HepG2 (cell line): ENCODE data around the gene PTGDS. TPM values are rescaled to one million over a fixed set of nuclear protein-coding genes. Genes with fewer than 3 reads are reported as not detected.
A peak's percentile ranks its signal among the peaks of the same experiment; 100 is the strongest.

Experiments
- DDIT3 ChIP-seq: sonication (generic); formaldehyde crosslinking; IDR thresholded peaks from 2 replicates; pipeline ENCODE4 v1.4.0; 2020; ENCODE audit warnings: mild to moderate bottlenecking, missing genetic modification reagents
- FOXK1 ChIP-seq: sonication (generic); formaldehyde crosslinking; IDR thresholded peaks from 2 replicates; pipeline ENCODE4 v1.4.0; 2020; ENCODE audit warnings: low read depth, missing genetic modification reagents, borderline replicate concordance
- IKZF1 ChIP-seq: fragments of 450-650 bp; IDR thresholded peaks from 2 replicates; pipeline ENCODE4 v1.7.1; 2016
- KIAA2018 ChIP-seq: sonication (generic); formaldehyde crosslinking; IDR thresholded peaks from 2 replicates; pipeline ENCODE4 v1.5.0; 2020; ENCODE audit warnings: mild to moderate bottlenecking, missing genetic modification reagents, borderline replicate concordance
- KLF6 ChIP-seq: IDR thresholded peaks from 2 replicates; pipeline ENCODE4 v1.8.0; 2016; ENCODE audit warnings: missing biosample characterization, missing genetic modification reagents
- MEIS1 ChIP-seq: sonication (generic); formaldehyde crosslinking; IDR thresholded peaks from 2 replicates; pipeline ENCODE4 v1.9.0; 2021; ENCODE audit warnings: mild to moderate bottlenecking, missing genetic modification reagents, moderate library complexity, borderline replicate concordance
- PHF20 ChIP-seq: sonication (generic); formaldehyde crosslinking; IDR thresholded peaks from 2 replicates; pipeline ENCODE4 v1.5.0; 2020; ENCODE audit warnings: mild to moderate bottlenecking, missing genetic modification reagents
- RNF219 ChIP-seq: sonication (generic); formaldehyde crosslinking; IDR thresholded peaks from 2 replicates; pipeline ENCODE4 v1.5.0; 2020; ENCODE audit warnings: mild to moderate bottlenecking, missing genetic modification reagents
- TEF ChIP-seq: sonication (generic); formaldehyde crosslinking; IDR thresholded peaks from 2 replicates; pipeline ENCODE4 v1.5.0; 2020; ENCODE audit warnings: missing genetic modification reagents
- ZNF383 ChIP-seq: sonication (generic); formaldehyde crosslinking; IDR thresholded peaks from 2 replicates; pipeline ENCODE4 v1.4.0; 2020; ENCODE audit warnings: missing genetic modification reagents, mild to moderate bottlenecking, borderline replicate concordance
- ZNF562 ChIP-seq: sonication (generic); formaldehyde crosslinking; IDR thresholded peaks from 2 replicates; pipeline ENCODE4 v1.8.0; 2022; ENCODE audit warnings: missing genetic modification reagents, borderline replicate concordance
- ZNF589 ChIP-seq: sonication (generic); formaldehyde crosslinking; conservative IDR thresholded peaks from 2 replicates; pipeline ENCODE4 v1.8.0; 2022; ENCODE audit warnings: mild to moderate bottlenecking, moderate library complexity, missing genetic modification reagents
- ZNF749 ChIP-seq: sonication (generic); formaldehyde crosslinking; IDR thresholded peaks from 2 replicates; pipeline ENCODE4 v1.8.0; 2022; ENCODE audit warnings: mild to moderate bottlenecking, missing genetic modification reagents, moderate library complexity, borderline replicate concordance
- ZSCAN29 ChIP-seq: sonication (generic); formaldehyde crosslinking; conservative IDR thresholded peaks from 2 replicates; pipeline ENCODE4 v1.4.0; 2020; ENCODE audit warnings: mild to moderate bottlenecking, missing genetic modification reagents
- ZUFSP ChIP-seq: sonication (generic); formaldehyde crosslinking; IDR thresholded peaks from 2 replicates; pipeline ENCODE4 v1.9.0; 2021; ENCODE audit warnings: missing genetic modification reagents, mild to moderate bottlenecking, borderline replicate concordance
- polyA plus RNA-seq, 8 experiments: library from polyadenylated mRNA; depleted of rRNA in 3 of 8; stranded (reverse) in 7 of 8; unstranded in 1 of 8; fragments of >200 nt; fragmentation: Illumina TruSeq in 4 of 8; extraction: Trizol in 4 of 8; gene quantifications; 2 replicates each; pipeline versions ENCODE4 v1.2.1 to v1.2.3, GENCODE V29; 2011 to 2016; ENCODE audit warnings: low read depth in 4 of 8, missing spikeins in 1 of 8, mixed read lengths in 1 of 8; ENCODE audit not compliant: insufficient read depth in 1 of 8
- total RNA-seq, 5 experiments: library from RNA; depleted of rRNA; stranded (reverse); fragments of >200 nt; fragmentation: Illumina TruSeq; extraction: Trizol; gene quantifications; 2 replicates each; pipeline ENCODE4 v1.2.3, GENCODE V29; 2016; ENCODE audit warnings: low read depth in 1 of 5

The PTGDS gene
- total and polyA plus RNA-seq, 2 of the 13 experiments (the other 11 are each of a cell fraction or from before 2014, with no cell fraction given) = 0.33 to 0.50 TPM

- no peak for TF ChIP-seq ZUFSP (CRISPR knock-in tag)
- no peak for TF ChIP-seq ZNF383 (CRISPR knock-in tag)
- TF ChIP-seq KLF6 (CRISPR knock-in tag) = peak; percentile 51; the same call in 1 of the 2 replicates
- no peak for TF ChIP-seq PHF20 (CRISPR knock-in tag)
- no peak for TF ChIP-seq DDIT3 (CRISPR knock-in tag)
- no peak for TF ChIP-seq RNF219 (CRISPR knock-in tag)
- no peak for TF ChIP-seq KIAA2018 (CRISPR knock-in tag)
- no peak for TF ChIP-seq TEF (CRISPR knock-in tag)
- TF ChIP-seq MEIS1 (CRISPR knock-in tag) = 0 out of 2 replicates have a peak, but pooled peaks have one; percentile 43
- no peak; the same call in 1 of the 2 replicates for TF ChIP-seq ZNF589 (CRISPR knock-in tag)
- 0 out of 2 replicates have a peak, but pooled peaks have one; percentile 61 for TF ChIP-seq ZNF749
- TF ChIP-seq ZNF562 (CRISPR knock-in tag) = no peak
- TF ChIP-seq ZSCAN29 (CRISPR knock-in tag) = no peak; the same call in 1 of the 2 replicates
- no peak for TF ChIP-seq IKZF1
- no peak for TF ChIP-seq FOXK1 (CRISPR knock-in tag)
These were observed 27.3 kb upstream of the PTGDS start (continued) for GRCh38 chr9:136949817-136950655.
